WTC11 (cell line): ENCODE data around the gene ACOT13.

Experiments used
- CBFB ChIP-seq: sonication (generic); formaldehyde crosslinking; IDR thresholded peaks from 2 replicates; pipeline ENCODE4 v1.8.1; 2022; ENCODE audit warnings: mild to moderate bottlenecking, low read depth, missing genetic modification reagents
- CTCF ChIP-seq: fragments of 200-600 bp; IDR thresholded peaks from 2 replicates; pipeline ENCODE4 v1.8.0; 2022; ENCODE audit warnings: antibody characterized with exemption
- ESRRA ChIP-seq: sonication (generic); formaldehyde crosslinking; IDR thresholded peaks from 2 replicates; pipeline ENCODE4 v1.8.1; 2022; ENCODE audit warnings: mild to moderate bottlenecking, missing genetic modification reagents, borderline replicate concordance
- ETV6 ChIP-seq: sonication (generic); formaldehyde crosslinking; IDR thresholded peaks from 2 replicates; pipeline ENCODE4 v1.8.1; 2022; ENCODE audit warnings: mild to moderate bottlenecking, missing genetic modification reagents
- IRF1 ChIP-seq: sonication (generic); formaldehyde crosslinking; IDR thresholded peaks from 2 replicates; pipeline ENCODE4 v1.8.0; 2023; ENCODE audit warnings: missing genetic modification reagents
- MYBL2 ChIP-seq: sonication (generic); formaldehyde crosslinking; IDR thresholded peaks from 2 replicates; pipeline ENCODE4 v1.8.1; 2023; ENCODE audit warnings: mild to moderate bottlenecking, moderate library complexity, missing genetic modification reagents
- ZNF281 ChIP-seq: sonication (generic); formaldehyde crosslinking; IDR thresholded peaks from 2 replicates; pipeline ENCODE4 v1.8.0; 2023; ENCODE audit warnings: mild to moderate bottlenecking, missing genetic modification reagents

- TF ChIP-seq CTCF (no peak), ETV6 (no peak), MYBL2 (CRISPR knock-in tag) (no peak), IRF1 (CRISPR knock-in tag) (no peak), CBFB (no peak), ZNF281 (CRISPR knock-in tag) (no peak), ESRRA (CRISPR knock-in tag) (no peak)
Measured at GRCh38 chr6:24742216-24742738, 75.4 kb downstream of the ACOT13 start.
